HG03342 (cell line): ENCODE data around the gene XK.
A peak's percentile ranks its signal among the peaks of the same experiment; 100 is the strongest.
"Not testable (repeated sequence)": the region's sequence is repeated elsewhere in the genome, so short reads cannot be mapped to it uniquely, and the experiment has no call there.

ENCODE experiments used
- ATAC-seq: cut with Tn5 transposase; IDR thresholded peaks from one replicate; pipeline ENCODE4 v1.9.1; 2021; ENCODE audit warnings: mild to moderate bottlenecking, moderate library complexity; ENCODE audit not compliant: unreplicated experiment

The XK gene

GRCh38 chrX:37752281-37752680 is 66.7 kb downstream of the XK start:
- no peak for ATAC-seq

- ATAC-seq, result no peak
Observed at GRCh38 chrX:37752936-37753335, 67.3 kb downstream of the XK start.

GRCh38 chrX:37753384-37753783 is 67.8 kb downstream of the XK start:
- ATAC-seq, result no peak

- ATAC-seq, result peak; percentile 14
Observed at GRCh38 chrX:37754516-37754915, 68.9 kb downstream of the XK start.

GRCh38 chrX:37755025-37755424 is 69.4 kb downstream of the XK start:
- ATAC-seq, result peak; percentile 93

GRCh38 chrX:37757082-37757481 is 71.5 kb downstream of the XK start:
- ATAC-seq, result no peak

DNA sequence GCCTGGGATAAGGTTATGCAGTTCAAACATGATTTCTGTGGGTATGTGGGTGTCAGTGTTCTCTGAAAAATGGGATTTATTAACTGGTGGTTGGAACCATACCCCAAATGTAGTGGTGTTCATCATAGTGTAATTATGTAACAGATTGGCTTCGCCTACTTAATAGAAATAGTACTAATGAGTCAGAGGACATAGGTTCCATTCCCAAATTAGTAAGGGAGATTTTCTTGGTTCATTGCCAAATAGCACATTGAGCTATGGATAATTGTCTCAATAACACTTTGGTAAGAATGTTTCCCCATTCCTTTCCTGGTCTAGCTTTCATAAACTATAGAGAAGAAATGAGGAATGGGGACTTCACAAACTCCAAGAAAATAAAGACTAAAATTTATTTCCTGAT is 73.8 kb downstream of the XK start:
- ATAC-seq, result no peak

DNA sequence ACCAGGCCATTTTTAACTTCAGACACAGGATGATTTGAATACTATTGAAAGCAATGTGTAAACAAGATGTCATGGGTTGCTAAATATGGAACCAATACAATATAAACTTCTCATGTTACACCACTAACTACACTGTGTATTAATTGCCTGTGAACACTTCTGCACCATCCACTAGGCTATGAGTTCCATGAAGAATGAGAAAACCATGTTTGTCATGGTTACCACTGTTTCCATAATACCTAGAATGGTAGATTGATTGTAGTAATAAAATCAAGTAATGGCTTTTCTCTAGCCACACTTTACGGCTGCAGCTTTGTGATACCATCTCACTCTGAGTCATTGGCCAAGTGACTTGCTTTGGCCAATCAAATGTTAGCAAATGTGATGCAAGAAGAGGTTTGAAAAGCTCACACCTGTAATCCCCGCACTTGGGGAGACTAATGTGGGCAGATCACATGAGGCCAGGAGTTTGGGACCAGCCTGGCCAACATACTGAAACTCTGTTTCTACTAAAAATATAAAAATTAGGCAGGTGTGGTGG is 74.4 kb downstream of the XK start:
- no peak for ATAC-seq

DNA sequence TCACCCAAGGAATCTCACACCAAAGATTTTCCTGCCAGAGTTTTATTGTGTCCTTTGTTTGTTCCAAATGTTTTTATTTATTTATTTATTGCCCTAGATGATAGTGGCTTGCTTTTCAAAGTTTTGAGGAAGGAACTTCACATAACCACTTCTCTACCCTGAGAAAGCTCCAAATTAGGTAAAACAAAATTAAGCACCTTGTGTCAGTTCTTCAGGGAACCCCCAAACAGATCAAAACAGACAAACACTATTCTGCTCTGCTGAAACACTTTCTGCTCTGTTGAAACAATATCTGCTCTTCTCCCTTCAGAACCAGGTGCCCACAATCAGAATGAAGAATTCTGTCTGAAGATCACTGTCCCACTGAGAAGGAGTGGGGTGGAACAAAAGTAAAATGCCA is 77.8 kb downstream of the XK start:
- ATAC-seq, result no peak

DNA sequence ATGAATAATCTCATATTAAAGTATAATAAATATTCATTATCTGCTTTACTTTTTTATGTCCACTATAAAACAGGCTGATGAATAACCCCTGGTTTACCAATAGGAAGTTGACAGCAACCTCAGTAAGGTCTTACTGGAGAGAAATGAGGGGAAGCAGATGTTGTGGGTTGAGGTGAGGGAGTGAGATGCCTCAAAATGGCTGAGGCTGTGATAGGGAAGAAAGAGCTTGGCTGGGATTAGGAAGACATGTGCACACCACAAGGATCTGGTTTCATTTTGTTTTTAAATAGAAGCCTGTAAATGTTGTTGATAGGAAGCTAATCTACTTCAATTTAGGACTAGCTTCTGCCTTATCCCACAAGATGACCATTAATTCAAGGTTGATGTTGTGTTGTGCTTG is 79.9 kb downstream of the XK start:
- no peak for ATAC-seq

GRCh38 chrX:37767430-37767829 is 81.8 kb downstream of the XK start:
- ATAC-seq, result no peak

- ATAC-seq, result not testable (repeated sequence)
Observed at GRCh38 chrX:37768866-37769265, 83.3 kb downstream of the XK start.

DNA sequence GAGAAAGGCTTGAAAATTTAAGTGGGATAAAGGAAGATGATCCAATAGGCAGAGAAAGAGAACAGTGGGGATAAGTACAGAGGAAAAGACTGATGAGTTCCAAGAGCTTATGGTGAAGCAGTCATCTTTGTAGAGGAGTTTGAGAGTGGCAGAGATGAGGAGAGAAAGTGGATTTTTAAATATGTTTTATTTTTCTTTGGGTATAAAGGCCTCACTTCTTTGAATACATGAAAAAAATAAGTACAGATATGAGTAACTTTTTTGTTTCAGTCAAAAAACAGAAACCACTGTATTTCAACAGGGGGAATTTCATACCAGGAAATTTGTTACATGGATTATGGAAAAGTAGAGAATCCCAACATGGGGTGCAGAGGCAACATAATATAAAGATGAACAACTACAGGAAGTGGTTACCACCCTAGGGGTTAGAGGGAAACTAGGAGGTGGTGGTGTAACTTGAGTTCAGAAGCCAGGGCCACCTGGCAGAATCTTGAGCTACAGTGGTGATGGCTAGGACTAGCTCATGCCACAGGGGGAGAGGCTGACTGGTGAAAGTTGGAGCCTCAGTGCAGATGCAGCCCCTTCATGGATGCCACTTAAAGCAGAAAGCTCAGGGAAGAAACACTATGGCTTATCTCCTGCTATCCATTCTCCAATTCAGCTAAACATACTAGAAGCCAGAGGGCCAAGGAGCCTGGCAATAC is 90.8 kb downstream of the XK start:
- ATAC-seq, result peak; percentile 67

GRCh38 chrX:37776987-37777325 is 91.4 kb downstream of the XK start:
- peak; percentile 23 for ATAC-seq

DNA sequence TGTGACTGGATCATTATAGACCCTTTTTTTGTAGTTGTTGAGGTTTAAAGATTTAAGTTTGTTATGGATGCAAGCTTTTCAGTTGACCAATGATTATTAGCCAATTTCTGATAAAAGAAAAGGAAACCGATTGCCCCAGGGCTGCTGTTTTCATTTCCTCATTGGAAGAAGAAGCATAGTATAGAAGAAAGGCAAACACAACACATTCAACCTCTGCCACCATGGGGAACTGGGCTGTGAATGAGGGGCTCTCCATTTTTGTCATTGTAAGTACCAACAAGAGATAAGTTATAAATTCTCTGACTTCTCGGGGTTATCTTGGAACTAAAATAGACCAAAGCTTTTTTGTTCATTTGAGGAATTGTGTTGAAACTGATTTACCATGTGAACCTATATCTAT is 94.3 kb downstream of the XK start, which contains the start of gene CYBB:
Gene CYBB (plus strand): TSS at position 203 of the 400 bp plus-strand sequence. CDS start 19 bp downstream, at position 222.
- no peak for ATAC-seq

- ATAC-seq, result peak; percentile 13
Observed at GRCh38 chrX:37781081-37781480, 95.5 kb downstream of the XK start.
